HG02870 (cell line): ENCODE results near the gene VMO1.

ENCODE experiments used
- ATAC-seq: cut with Tn5 transposase; IDR thresholded peaks from one replicate; pipeline ENCODE4 v1.9.1; 2021; ENCODE audit warnings: mild to moderate bottlenecking, moderate library complexity; ENCODE audit not compliant: unreplicated experiment

VMO1 gene

GRCh38 chr17:4766201-4766600 lies 20.0 kb downstream of the VMO1 start:
- ATAC-seq: no peak

GRCh38 chr17:4764595-4764994 lies 21.6 kb downstream of the VMO1 start:
- no peak for ATAC-seq

- ATAC-seq: no peak
These were observed 26.4 kb downstream of the VMO1 start for GRCh38 chr17:4759776-4760236.

- no peak for ATAC-seq
These were observed 32.8 kb downstream of the VMO1 start for GRCh38 chr17:4753392-4753791.

GRCh38 chr17:4751932-4752331 lies 34.2 kb downstream of the VMO1 start:
- ATAC-seq: no peak

GRCh38 chr17:4750606-4751005 lies 35.6 kb downstream of the VMO1 start:
- ATAC-seq: no peak

GRCh38 chr17:4748686-4749085 lies 37.5 kb downstream of the VMO1 start:
- no peak for ATAC-seq

- no peak for ATAC-seq
These were observed 38.3 kb downstream of the VMO1 start for GRCh38 chr17:4747847-4748246.

- no peak for ATAC-seq
These were observed 40.9 kb downstream of the VMO1 start for GRCh38 chr17:4744999-4745969.

- no peak for ATAC-seq
These were observed 42.3 kb downstream of the VMO1 start for GRCh38 chr17:4743898-4744297.

- ATAC-seq: no peak
These were observed 42.9 kb downstream of the VMO1 start for GRCh38 chr17:4743216-4743615.

GRCh38 chr17:4742629-4743028 lies 43.5 kb downstream of the VMO1 start:
- no peak for ATAC-seq

GRCh38 chr17:4742133-4742532 lies 44.0 kb downstream of the VMO1 start:
- ATAC-seq: no peak

- no peak for ATAC-seq
These were observed 44.6 kb downstream of the VMO1 start for GRCh38 chr17:4741544-4741943.

- ATAC-seq: no peak
These were observed 45.6 kb downstream of the VMO1 start for GRCh38 chr17:4740584-4740983.

GRCh38 chr17:4740025-4740351 lies 46.2 kb downstream of the VMO1 start:
- ATAC-seq: no peak

- no peak for ATAC-seq
These were observed 46.8 kb downstream of the VMO1 start, which contains the start of the genes CXCL16 and ZMYND15 for GRCh38 chr17:4739122-4740024. Gene CXCL16 (minus strand): TSS chr17:4739928. CDS start chr17:4739339, 589 bp downstream. Gene ZMYND15 (plus strand): TSS chr17:4739833. CDS start chr17:4740549, 716 bp downstream.

GRCh38 chr17:4738136-4739121 lies 47.7 kb downstream of the VMO1 start:
- ATAC-seq: no peak

GRCh38 chr17:4735876-4736651 lies 50.1 kb downstream of the VMO1 start:
- no peak for ATAC-seq
